SJSA1 (cell line): ENCODE results near the gene GCC2. TPM values are rescaled to one million over a fixed set of nuclear protein-coding genes. Genes with fewer than 3 reads are reported as not detected.
"Not testable (repeated sequence)": the region's sequence is repeated elsewhere in the genome, so short reads cannot be mapped to it uniquely, and the experiment has no call there.

Experiments used
- DNase-seq, 2 experiments: peaks; one replicate each; pipeline ENCODE4 v3.0.0-alpha.2; 2015 to 2020; ENCODE audit warnings: low spot score in 2 of 2, low read depth in 1 of 2
- H3K27ac ChIP-seq: fragments of 250-450 bp; sonication (Bioruptor Pico); 2 replicates; pipeline ENCODE4 v1.5.1; 2020; ENCODE audit warnings: mild to moderate bottlenecking, moderate library complexity
- H3K27me3 ChIP-seq: fragments of 250-450 bp; sonication (Bioruptor Pico); replicated peaks from 2 replicates; pipeline ENCODE4 v1.5.1; 2020; ENCODE audit warnings: mild to moderate bottlenecking, moderate library complexity
- H3K36me3 ChIP-seq: fragments of 250-450 bp; sonication (Bioruptor Pico); 2 replicates; pipeline ENCODE4 v1.5.1; 2020; ENCODE audit warnings: mild to moderate bottlenecking
- H3K4me1 ChIP-seq: fragments of 250-450 bp; sonication (Bioruptor Pico); replicated peaks from 2 replicates; pipeline ENCODE4 v1.6.1; 2021; ENCODE audit warnings: mild to moderate bottlenecking
- H3K4me3 ChIP-seq: fragments of 250-450 bp; sonication (Bioruptor Pico); 2 replicates; pipeline ENCODE4 v1.5.1; 2020; ENCODE audit warnings: mild to moderate bottlenecking
- H3K9me3 ChIP-seq: fragments of 250-450 bp; sonication (Bioruptor Pico); replicated peaks from 2 replicates; pipeline ENCODE4 v1.5.1; 2020; ENCODE audit warnings: mild to moderate bottlenecking
- total RNA-seq: library from RNA; depleted of rRNA; stranded (reverse); fragments of >200 nt; shearing (Covaris generic); gene quantifications from 2 replicates; pipeline ENCODE4 v1.2.3, GENCODE V29; 2014

GCC2 gene
- total RNA-seq, 1 experiment from 2014 or later, result 18.8 TPM

- not testable (repeated sequence) for H3K4me3 ChIP-seq, H3K4me1 ChIP-seq, H3K27ac ChIP-seq, H3K27me3 ChIP-seq, DNase-seq, H3K9me3 ChIP-seq
- peaks cover 24% of the 10 kb centered on the region for H3K36me3 ChIP-seq
These were observed 47.2 kb downstream of the GCC2 start for GRCh38 chr2:108496167-108496566.

DNA sequence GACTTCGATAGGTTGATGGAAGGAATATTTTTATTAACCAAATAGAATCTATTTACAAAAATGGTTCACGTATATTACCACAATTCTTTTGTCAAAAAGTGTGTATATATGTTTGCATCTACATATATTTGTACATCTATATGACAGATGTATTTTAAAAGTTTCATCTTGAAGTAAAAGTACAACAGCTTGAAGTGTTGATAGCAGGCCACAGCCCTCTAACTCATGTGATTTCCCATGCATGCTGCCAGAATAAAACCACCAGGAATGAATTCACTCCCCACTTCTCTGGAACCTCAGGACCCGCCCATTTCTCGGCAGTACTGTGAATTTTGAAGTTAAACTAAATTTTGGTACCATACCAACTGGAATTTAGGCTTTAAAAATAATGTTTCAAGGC lies 58.6 kb downstream of the GCC2 start:
- DNase-seq, H3K27ac ChIP-seq: not testable (repeated sequence)

DNA sequence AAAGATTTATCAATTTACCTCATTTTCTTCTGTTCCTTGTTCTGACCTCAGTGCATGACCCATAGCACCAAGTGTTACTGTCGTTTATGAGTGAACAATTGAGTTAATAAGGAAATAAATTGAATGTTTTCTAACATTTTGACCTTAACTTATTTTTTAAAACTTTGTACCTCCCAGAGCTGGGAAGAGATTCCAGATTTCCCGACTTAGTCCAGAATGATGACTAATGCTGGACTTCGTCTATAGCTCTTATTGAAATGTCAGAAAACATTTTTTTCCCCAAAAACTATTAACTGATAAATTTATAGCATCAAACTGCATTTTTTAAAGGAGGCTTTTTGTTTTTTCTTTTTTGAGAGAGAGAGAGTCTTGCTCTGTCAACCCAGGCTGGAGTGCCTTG lies 63.4 kb downstream of the GCC2 start:
- not testable (repeated sequence) for DNase-seq, H3K27ac ChIP-seq, H3K27me3 ChIP-seq, H3K36me3 ChIP-seq, H3K4me3 ChIP-seq, H3K4me1 ChIP-seq, H3K9me3 ChIP-seq

More for the DNA sequence above, 58.6 kb downstream of the GCC2 start:
- H3K36me3 ChIP-seq, H3K4me3 ChIP-seq, H3K9me3 ChIP-seq, H3K4me1 ChIP-seq, H3K27me3 ChIP-seq: not testable (repeated sequence)

- not testable (repeated sequence) for H3K9me3 ChIP-seq, H3K4me3 ChIP-seq, H3K27ac ChIP-seq, H3K4me1 ChIP-seq, H3K27me3 ChIP-seq, H3K36me3 ChIP-seq
- peak in 1 of 2 experiments; percentile 34 for DNase-seq
These were observed 65.5 kb downstream of the GCC2 start for GRCh38 chr2:108514478-108514877.

DNA sequence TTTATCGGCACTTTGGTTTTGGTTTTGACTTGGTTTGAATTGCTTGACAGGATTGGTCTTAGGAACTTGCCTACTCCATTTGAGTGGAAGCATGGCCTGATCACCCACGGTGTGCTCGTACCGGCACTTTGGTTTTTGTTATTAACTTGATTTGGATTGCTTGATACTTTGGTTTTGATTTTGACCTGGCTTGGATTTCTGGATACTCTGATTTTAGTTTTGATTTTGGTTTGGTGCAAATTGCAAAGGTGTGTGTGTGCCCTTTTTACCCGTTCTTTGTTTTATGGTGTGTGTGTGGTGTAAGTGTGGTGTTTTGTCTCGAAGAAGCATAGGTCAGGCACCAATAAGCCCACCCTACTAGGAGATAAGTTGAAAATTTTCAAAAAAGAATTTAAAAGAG lies 75.7 kb downstream of the GCC2 start:
- DNase-seq, H3K36me3 ChIP-seq, H3K4me1 ChIP-seq, H3K27ac ChIP-seq, H3K9me3 ChIP-seq, H3K27me3 ChIP-seq, H3K4me3 ChIP-seq: not testable (repeated sequence)

DNA sequence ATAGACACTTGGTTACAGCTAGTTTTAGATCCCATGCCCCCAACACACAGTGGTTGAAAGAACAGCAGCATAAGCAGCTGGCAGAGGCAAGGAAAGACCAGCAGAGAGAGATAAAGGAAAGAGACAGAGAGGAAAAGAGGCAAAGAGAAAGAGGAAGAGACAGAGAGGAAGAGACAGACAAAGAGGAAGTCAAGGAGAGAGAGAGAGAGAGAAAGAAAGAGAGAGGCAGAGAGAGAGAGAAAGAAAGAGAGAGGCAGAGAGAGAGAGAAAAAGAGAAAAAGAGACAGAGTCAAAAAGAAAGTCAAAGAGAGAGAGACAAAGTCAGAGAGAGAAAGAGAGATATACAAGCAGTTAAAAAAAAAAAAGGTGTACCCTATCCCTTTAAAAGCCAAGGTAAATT lies 76.3 kb downstream of the GCC2 start:
- not testable (repeated sequence) for H3K4me3 ChIP-seq, H3K36me3 ChIP-seq, H3K9me3 ChIP-seq, H3K27me3 ChIP-seq, H3K4me1 ChIP-seq, DNase-seq, H3K27ac ChIP-seq

DNA sequence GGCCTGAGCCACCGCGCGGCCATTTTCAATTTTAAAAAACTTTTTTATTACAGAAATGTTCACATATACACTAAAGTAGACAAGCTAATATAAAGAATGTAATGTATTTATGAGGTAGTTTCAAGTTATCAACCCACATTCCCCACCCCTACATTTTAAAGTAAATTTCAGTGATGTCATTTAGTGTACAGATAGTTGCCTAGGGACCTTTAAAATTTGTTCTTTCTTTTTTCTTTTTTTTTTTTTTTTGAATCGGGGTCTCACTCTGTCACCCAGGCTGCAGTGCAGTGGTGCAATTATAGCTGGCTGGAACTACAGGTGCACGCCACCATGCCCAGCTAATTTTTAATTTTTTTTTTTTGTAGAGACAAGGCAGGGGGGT lies 82.7 kb downstream of the GCC2 start:
- no peak overlapping the region for H3K27ac ChIP-seq
- no peak for DNase-seq
- H3K36me3 ChIP-seq, result peaks cover 6% of the 10 kb centered on the region
- no peaks in the 10 kb centered on the region for H3K9me3 ChIP-seq
- no peak overlapping the region for H3K4me3 ChIP-seq
- H3K27me3 ChIP-seq, result no peaks in the 10 kb centered on the region
- H3K4me1 ChIP-seq, result peaks cover 13% of the 10 kb centered on the region

- peak within 1 kb of the TSS; percentile 62 for H3K4me3 ChIP-seq
- peaks cover 6% of the 10 kb centered on the region for H3K36me3 ChIP-seq
- peak within 1 kb of the TSS; percentile 70 for H3K27ac ChIP-seq
- no peaks in the 10 kb centered on the region for H3K9me3 ChIP-seq
- peaks cover 31% of the 10 kb centered on the region for H3K4me1 ChIP-seq
- H3K27me3 ChIP-seq, result no peaks in the 10 kb centered on the region
- peak; percentile 94 to 97 for DNase-seq
These were observed 85.0 kb downstream of the GCC2 start, which contains the start of gene LIMS1 for GRCh38 chr2:108533832-108534583. LIMS1 (plus strand) TSS chr2:108534470; CDS start chr2:108534563, 93 bp downstream.

- Histone ChIP-seq H3K4me1 (peaks cover 31% of the 10 kb centered on the region), H3K27ac (peak overlapping the region; percentile 70), H3K27me3 (no peaks in the 10 kb centered on the region), H3K4me3 (peak overlapping the region; percentile 62), H3K36me3 (peaks cover 6% of the 10 kb centered on the region), H3K9me3 (no peaks in the 10 kb centered on the region)
- DNase-seq, result peak; percentile 48 to 69
These were observed 85.8 kb downstream of the GCC2 start for GRCh38 chr2:108534584-108535356.

- Histone ChIP-seq H3K27me3 (no peaks in the 10 kb centered on the region), H3K9me3 (no peaks in the 10 kb centered on the region), H3K4me3 (peak overlapping the region; percentile 62), H3K36me3 (peaks cover 6% of the 10 kb centered on the region), H3K27ac (peak overlapping the region; percentile 70), H3K4me1 (peaks cover 31% of the 10 kb centered on the region)
- no peak for DNase-seq
These were observed 86.3 kb downstream of the GCC2 start for GRCh38 chr2:108535357-108535631.

- DNase-seq, result peak; percentile 77 to 79
- Histone ChIP-seq H3K27ac (peak overlapping the region; percentile 80), H3K4me1 (peaks cover 33% of the 10 kb centered on the region)
These were observed 87.3 kb downstream of the GCC2 start for GRCh38 chr2:108536133-108536780.

DNA sequence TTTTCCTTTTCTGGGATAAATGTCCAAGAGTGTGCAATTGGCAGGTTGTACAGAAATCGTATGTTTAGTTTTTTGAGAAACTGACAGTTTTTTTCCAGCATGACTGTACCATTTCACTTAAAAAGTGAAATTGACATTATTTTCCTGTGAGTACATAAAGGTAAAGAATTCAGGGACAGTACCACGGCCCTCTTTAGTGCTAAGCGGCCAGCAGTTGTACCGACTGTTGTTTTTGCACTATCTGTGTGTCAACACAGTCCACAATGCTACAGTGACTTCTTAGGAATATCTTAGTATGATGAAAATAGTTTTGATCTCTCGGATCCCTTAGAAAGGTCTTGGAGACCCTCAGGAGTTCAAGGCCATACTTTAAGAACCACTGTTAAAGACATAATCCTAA lies 87.9 kb downstream of the GCC2 start:
- Histone ChIP-seq H3K27me3 (no peaks in the 10 kb centered on the region), H3K4me3 (peak overlapping the region; percentile 62), H3K9me3 (no peaks in the 10 kb centered on the region), H3K36me3 (peaks cover 6% of the 10 kb centered on the region), H3K4me1 (peaks cover 40% of the 10 kb centered on the region), H3K27ac (peak overlapping the region; percentile 80)
- DNase-seq, result no peak

More at GRCh38 chr2:108536133-108536780, 87.3 kb downstream of the GCC2 start:
- Histone ChIP-seq H3K36me3 (peaks cover 6% of the 10 kb centered on the region), H3K4me3 (peak overlapping the region; percentile 62), H3K9me3 (no peaks in the 10 kb centered on the region), H3K27me3 (no peaks in the 10 kb centered on the region)

GRCh38 chr2:108538000-108538625 lies 89.1 kb downstream of the GCC2 start:
- Histone ChIP-seq H3K9me3 (no peaks in the 10 kb centered on the region), H3K36me3 (peaks cover 14% of the 10 kb centered on the region), H3K4me3 (no peak overlapping the region), H3K27me3 (no peaks in the 10 kb centered on the region), H3K4me1 (peaks cover 51% of the 10 kb centered on the region), H3K27ac (peak overlapping the region; percentile 80; the same call in 1 of the 2 replicates)
- no peak for DNase-seq

DNA sequence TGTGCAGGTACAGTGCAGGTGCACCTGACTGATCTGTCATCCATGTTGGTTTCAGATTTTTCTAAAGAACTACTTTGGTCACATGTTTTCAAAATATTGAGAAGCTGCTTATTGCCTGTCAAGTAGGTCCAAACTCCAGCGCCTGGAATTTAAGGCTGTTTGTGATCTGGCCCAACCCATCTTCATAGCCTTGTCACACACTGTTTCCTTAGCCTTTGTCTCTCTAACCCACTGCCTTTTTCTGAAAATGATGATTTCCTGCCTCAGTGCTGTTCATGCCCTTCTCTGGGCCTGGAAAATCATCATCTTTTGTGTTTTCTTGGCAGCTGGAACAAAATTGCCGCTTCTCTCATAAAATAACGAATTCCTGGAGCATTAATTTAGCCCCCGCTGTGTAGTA lies 92.4 kb downstream of the GCC2 start:
- DNase-seq, result no peak
- H3K9me3 ChIP-seq, result no peaks in the 10 kb centered on the region
- H3K4me3 ChIP-seq, result no peak overlapping the region
- peaks cover 40% of the 10 kb centered on the region for H3K4me1 ChIP-seq
- H3K36me3 ChIP-seq, result peaks cover 8% of the 10 kb centered on the region
- no peak overlapping the region for H3K27ac ChIP-seq
- H3K27me3 ChIP-seq, result no peaks in the 10 kb centered on the region
